HPDE6-E6E7 (cell line): Measurements from ENCODE around the gene CHAD.
A peak's percentile ranks its signal among the peaks of the same experiment; 100 is the strongest.
"Not testable (repeated sequence)": the region's sequence is repeated elsewhere in the genome, so short reads cannot be mapped to it uniquely, and the experiment has no call there.

Source experiments
- DNase-seq: peaks from one replicate; pipeline ENCODE4 v3.0.0; 2011; ENCODE audit warnings: missing footprints; ENCODE audit errors: extremely low spot score

Gene CHAD

GRCh38 chr17:50429793-50430192 lies 38.9 kb downstream of the CHAD start:
- no peak for DNase-seq

GRCh38 chr17:50428831-50429424 lies 39.8 kb downstream of the CHAD start:
- DNase-seq = peak; percentile 76

- not testable (repeated sequence) for DNase-seq
Measured at GRCh38 chr17:50428126-50428525, 40.6 kb downstream of the CHAD start.

GRCh38 chr17:50426814-50427787 lies 41.6 kb downstream of the CHAD start:
- peak; percentile 68 for DNase-seq

- no peak for DNase-seq
Measured at GRCh38 chr17:50426472-50426782, 42.3 kb downstream of the CHAD start.

- peak; percentile 83 for DNase-seq
Measured at GRCh38 chr17:50425682-50426471, 42.8 kb downstream of the CHAD start, which contains the start of gene ACSF2. TSS of gene ACSF2 (plus strand) at chr17:50426218. CDS start at chr17:50426262, 44 bp downstream.

GRCh38 chr17:50424996-50425681 lies 43.5 kb downstream of the CHAD start:
- DNase-seq = no peak

GRCh38 chr17:50424246-50424995 lies 44.3 kb downstream of the CHAD start:
- DNase-seq = no peak

- DNase-seq = peak; percentile 92
Measured at GRCh38 chr17:50423553-50424159, 45.0 kb downstream of the CHAD start.

GRCh38 chr17:50422738-50423137 lies 45.9 kb downstream of the CHAD start:
- DNase-seq = no peak

GRCh38 chr17:50421308-50422051 lies 47.2 kb downstream of the CHAD start:
- no peak for DNase-seq

GRCh38 chr17:50420419-50421112 lies 48.1 kb downstream of the CHAD start:
- DNase-seq = no peak

GRCh38 chr17:50419577-50419976 lies 49.1 kb downstream of the CHAD start:
- not testable (repeated sequence) for DNase-seq

- DNase-seq = no peak
Measured at GRCh38 chr17:50414808-50415207, 53.9 kb downstream of the CHAD start.
